Measurements from ENCODE around the gene HLA-F.

DNA sequence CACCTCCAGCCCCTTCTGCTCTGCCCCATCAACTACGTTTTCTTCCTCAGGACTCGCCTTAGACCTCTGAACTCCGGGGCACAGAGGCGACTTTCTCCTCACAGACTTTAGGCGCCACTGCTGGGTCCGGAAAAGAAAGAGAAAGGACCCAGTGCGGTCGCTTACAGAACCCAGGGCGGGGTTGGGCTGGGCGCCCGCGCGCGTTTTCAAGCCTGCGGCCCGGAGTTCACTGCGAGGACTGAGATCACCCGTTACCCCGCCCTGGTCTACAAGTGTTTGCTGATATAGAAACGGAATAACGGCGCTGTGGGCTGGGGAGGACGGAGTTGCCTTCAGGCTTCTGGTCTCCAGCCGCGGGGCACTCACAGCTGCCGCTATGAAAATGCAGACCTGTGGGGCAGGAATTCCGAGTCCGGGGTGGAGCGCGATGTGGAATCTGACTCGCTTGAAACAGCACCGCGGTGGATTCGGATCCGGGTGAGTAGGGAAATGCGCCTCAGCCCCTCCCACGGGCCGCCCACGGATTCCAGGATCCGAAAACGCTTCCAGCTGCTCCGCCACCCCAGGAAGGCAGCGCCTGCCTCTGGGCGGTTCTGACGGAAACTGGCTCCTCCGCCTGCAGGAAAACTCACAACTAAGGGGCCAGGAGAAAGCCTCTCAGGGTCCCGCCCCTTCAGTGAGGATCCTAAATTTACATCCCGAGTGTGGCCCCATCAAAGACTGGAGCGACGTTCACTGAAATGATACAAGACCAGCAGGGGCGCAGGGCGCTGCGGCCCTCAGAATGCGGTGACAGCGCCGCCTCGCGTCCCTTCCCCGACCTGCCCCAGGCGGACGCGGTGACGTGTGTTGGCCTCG is 29.4 kb downstream of the HLA-F start:
- peak in 3 of 4 donors; percentile 39 to 52 (median 45) for TF ChIP-seq POLR2A (IDR thresholded peaks at IDR 0.05)
- TF ChIP-seq, protein P1, sequence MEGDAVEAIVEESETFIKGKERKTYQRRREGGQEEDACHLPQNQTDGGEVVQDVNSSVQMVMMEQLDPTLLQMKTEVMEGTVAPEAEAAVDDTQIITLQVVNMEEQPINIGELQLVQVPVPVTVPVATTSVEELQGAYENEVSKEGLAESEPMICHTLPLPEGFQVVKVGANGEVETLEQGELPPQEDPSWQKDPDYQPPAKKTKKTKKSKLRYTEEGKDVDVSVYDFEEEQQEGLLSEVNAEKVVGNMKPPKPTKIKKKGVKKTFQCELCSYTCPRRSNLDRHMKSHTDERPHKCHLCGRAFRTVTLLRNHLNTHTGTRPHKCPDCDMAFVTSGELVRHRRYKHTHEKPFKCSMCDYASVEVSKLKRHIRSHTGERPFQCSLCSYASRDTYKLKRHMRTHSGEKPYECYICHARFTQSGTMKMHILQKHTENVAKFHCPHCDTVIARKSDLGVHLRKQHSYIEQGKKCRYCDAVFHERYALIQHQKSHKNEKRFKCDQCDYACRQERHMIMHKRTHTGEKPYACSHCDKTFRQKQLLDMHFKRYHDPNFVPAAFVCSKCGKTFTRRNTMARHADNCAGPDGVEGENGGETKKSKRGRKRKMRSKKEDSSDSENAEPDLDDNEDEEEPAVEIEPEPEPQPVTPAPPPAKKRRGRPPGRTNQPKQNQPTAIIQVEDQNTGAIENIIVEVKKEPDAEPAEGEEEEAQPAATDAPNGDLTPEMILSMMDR (IDR thresholded peaks at IDR 0.05): peak; percentile 91 to 97 (median 95)
